Ovary (tissue), 9 donors: ENCODE data around the gene SALL4. TPM values are rescaled to one million over a fixed set of nuclear protein-coding genes. Genes with fewer than 3 reads are reported as not detected.

ENCODE experiments used
- DNase-seq, 5 donors: peaks; one replicate each; pipeline ENCODE4 v3.0.0-alpha.2; 2019 to 2020
- H3K27ac ChIP-seq, 2 donors: fragments of 200-600 bp; one replicate each; pipeline versions ENCODE4 v1.5.1 to v1.8.0; 2019 to 2022
- H3K27me3 ChIP-seq: fragments of 200-600 bp; one replicate; pipeline ENCODE4 v1.8.0; 2022
- H3K36me3 ChIP-seq: fragments of 200-600 bp; sonication (generic); one replicate; pipeline ENCODE4 v1.5.1; 2019
- H3K4me1 ChIP-seq: one replicate; pipeline ENCODE4 v1.8.1; 2013; ENCODE audit warnings: mild to moderate bottlenecking, moderate library complexity; ENCODE audit not compliant: insufficient read depth
- H3K4me3 ChIP-seq: fragments of 200-600 bp; sonication (generic); one replicate; pipeline ENCODE4 v1.5.1; 2017
- H3K9me3 ChIP-seq, 2 donors: fragments of 200-600 bp in 1 of 2; sonication (generic) in 1 of 2; one replicate each; pipeline versions ENCODE4 v1.5.1 to v1.8.1; 2013 to 2019; ENCODE audit warnings: mild to moderate bottlenecking in 1 of 2, moderate library complexity in 1 of 2
- EP300 ChIP-seq: sonication (generic); formaldehyde crosslinking; IDR thresholded peaks from one replicate; pipeline ENCODE4 v1.6.1; 2017; ENCODE audit warnings: antibody characterized with exemption
- POLR2A ChIP-seq: fragments of 450-650 bp; IDR thresholded peaks from one replicate; pipeline ENCODE4 v1.6.1; 2017; ENCODE audit warnings: antibody characterized with exemption, mild to moderate bottlenecking, moderate library complexity
- whole genome bisulfite sequencing, 3 donors: extraction: QIAGEN DNeasy Blood & Tissue Kit in 1 of 3; methylation state at CpG; one replicate each; pipeline versions ENCODE4 v1.1.5 to v1.1.7; 2013 to 2017; 5-methylcytosine and 5-hydroxymethylcytosine counted together
- intact Hi-C, 4 donors: fragments of 100-400 bp; cut with DNase I; formaldehyde crosslinking; loops; one replicate each; pipeline versions ENCODE4 v1.11.0 to v1.15.1; 2022 to 2023
- polyA plus RNA-seq, 2 donors: library from polyadenylated mRNA; stranded (reverse); fragments of 200-250 nt in 1 of 2; fragments of 350-450 nt in 1 of 2; fragmentation: Illumina TruSeq in 1 of 2; extraction: RNeasy Lipid Tissue Mini Kit (QIAGEN cat#74804) in 1 of 2; gene quantifications; one replicate each; pipeline ENCODE4 v1.2.3, GENCODE V29; 2013 to 2014
- total RNA-seq, 7 donors: library from RNA; depleted of rRNA in 2 of 7; stranded (reverse); fragments of >200 nt in 2 of 7; fragmentation: NEBNext Ultra II Directional in 3 of 7; extraction: Animal tissue kit (Norgen Biotek cat#: 25700) in 3 of 7; gene quantifications; one replicate each; pipeline versions ENCODE4 v1.1.0 to v1.2.4, GENCODE V29; 2016 to 2023
- TF ChIP-seq, protein P1 (sequence below), 3 donors: fragments of 450-650 bp in 2 of 3; fragments of 200-600 bp in 1 of 3; IDR thresholded peaks; one replicate each; pipeline versions ENCODE4 v1.5.1 to v1.8.0; 2016 to 2022; ENCODE audit warnings: antibody characterized with exemption in 3 of 3, mild to moderate bottlenecking in 1 of 3
- donor health status: DM: no; HTN: no; CAD: no; lungs with moderate emphysema.
- donor health status: DM: no; HTN: no; CAD: no.
- donor health status: Bipolar disorder and iron deficiency.
- donor health status: DM: yes; HTN: yes; CAD: no.
- donor health status: DM: no; HTN: no; CAD: no.
- donor health status: DM: yes; HTN: yes; CAD: no.

Gene SALL4
- total and polyA plus RNA-seq, 9 donors: 0.03 to 0.57 (median 0.27) TPM; not detected in 3

DNA sequence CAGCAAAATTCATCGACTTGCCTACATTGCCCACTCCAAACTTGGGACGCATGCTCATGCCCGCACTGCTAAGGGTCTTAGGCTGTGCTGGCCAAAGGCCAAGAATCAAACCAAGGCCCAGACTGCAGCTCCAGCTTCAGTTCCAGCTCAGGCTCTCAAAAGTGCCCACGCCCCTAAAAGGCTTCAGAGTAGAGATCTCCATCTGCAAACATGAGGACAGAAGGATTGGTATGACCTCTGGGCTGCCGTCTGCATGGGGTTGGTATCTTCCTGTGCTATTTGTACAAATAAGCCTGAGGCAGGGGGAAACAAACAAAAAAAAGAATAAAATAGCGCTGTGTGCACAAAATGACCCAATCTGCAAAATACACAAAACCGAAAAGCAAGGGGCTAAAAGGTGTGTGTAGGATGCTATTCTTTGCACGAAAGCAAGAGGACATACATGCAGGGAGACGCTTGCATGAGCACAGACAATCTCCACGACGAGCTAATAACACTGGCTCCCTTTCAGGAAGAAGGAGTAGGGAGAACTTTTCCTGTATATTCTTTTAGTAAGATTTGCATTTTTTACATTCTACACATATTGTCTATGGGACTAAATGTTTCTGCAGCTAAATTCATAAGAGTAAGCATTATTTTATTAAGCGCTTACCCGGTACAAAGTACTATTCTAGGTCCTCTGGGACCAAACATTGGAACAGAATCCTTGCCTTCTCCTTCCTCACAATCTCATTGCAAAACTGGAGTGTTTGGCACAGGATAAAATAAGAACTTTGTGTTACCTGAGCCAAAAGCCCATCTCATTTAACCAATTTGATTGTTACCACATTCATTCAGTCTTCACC lies 67.2 kb downstream of the SALL4 start:
- H3K4me3 ChIP-seq: no peak overlapping the region
- 53 to 58% (median 56%) methylated on average over 13 of the region's 13 CpGs for WGBS, 3 donors

DNA sequence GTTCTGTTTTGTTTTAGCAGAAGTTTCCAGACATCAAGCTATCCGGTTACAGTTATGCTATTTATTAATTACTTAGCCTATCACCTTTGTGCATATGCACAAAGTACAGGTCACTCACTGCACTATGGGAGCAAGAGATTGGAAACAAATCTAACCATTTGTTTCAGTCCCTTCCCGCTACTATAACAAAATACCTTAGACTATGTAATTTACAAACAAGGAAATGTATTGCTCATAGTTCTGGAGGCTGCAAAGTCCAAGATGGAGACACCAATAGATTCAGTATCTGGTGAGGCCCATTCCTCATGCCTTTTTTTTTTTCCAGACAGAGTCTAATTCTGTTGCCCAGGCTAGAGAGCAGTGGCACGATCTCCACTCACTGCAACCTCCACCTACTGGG lies 69.3 kb downstream of the SALL4 start:
- DNase-seq: no peak
- Histone ChIP-seq H3K4me3 (no peak overlapping the region), H3K36me3 (no peaks in the 10 kb centered on the region), H3K27ac (no peak overlapping the region), H3K9me3 (no peaks in the 10 kb centered on the region), H3K4me1 (peaks cover 12% of the 10 kb centered on the region), H3K27me3 (no peaks in the 10 kb centered on the region)
- 86 to 93% (median 91%) methylated on average over 3 of the region's 3 CpGs for WGBS, 3 donors
- intact Hi-C loops: no loop called here
- TF ChIP-seq EP300 (no peak), POLR2A (no peak)
- TF ChIP-seq, protein P1, sequence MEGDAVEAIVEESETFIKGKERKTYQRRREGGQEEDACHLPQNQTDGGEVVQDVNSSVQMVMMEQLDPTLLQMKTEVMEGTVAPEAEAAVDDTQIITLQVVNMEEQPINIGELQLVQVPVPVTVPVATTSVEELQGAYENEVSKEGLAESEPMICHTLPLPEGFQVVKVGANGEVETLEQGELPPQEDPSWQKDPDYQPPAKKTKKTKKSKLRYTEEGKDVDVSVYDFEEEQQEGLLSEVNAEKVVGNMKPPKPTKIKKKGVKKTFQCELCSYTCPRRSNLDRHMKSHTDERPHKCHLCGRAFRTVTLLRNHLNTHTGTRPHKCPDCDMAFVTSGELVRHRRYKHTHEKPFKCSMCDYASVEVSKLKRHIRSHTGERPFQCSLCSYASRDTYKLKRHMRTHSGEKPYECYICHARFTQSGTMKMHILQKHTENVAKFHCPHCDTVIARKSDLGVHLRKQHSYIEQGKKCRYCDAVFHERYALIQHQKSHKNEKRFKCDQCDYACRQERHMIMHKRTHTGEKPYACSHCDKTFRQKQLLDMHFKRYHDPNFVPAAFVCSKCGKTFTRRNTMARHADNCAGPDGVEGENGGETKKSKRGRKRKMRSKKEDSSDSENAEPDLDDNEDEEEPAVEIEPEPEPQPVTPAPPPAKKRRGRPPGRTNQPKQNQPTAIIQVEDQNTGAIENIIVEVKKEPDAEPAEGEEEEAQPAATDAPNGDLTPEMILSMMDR (IDR thresholded peaks at IDR 0.05): no peak

More for the DNA sequence above, 67.2 kb downstream of the SALL4 start:
- Histone ChIP-seq H3K27ac (no peak overlapping the region), H3K4me1 (peaks cover 12% of the 10 kb centered on the region), H3K9me3 (no peaks in the 10 kb centered on the region), H3K27me3 (no peaks in the 10 kb centered on the region), H3K36me3 (no peaks in the 10 kb centered on the region)
- intact Hi-C loops: no loop called here
- TF ChIP-seq EP300 (no peak), POLR2A (no peak)
- TF ChIP-seq, protein P1 (IDR thresholded peaks at IDR 0.05): no peak
- DNase-seq: peak in 1 of 5 donors; percentile 22

Other genes starting within 250 kb of the SALL4 start
- 10 to 100 TPM; 20.0 to 44.6 (median 34.9) TPM for gene ATP9A, start 34.1 kb downstream of the SALL4 start, total RNA-seq
- 10 to 100 TPM; 12.9 to 27.8 TPM for gene ATP9A, start 34.1 kb downstream of the SALL4 start, polyA plus RNA-seq